HCT116 (cell line): ENCODE results near the gene R3HDM1. TPM values are rescaled to one million over a fixed set of nuclear protein-coding genes. Genes with fewer than 3 reads are reported as not detected.

ENCODE experiments used
- ATAC-seq: fragments of 200-7000 bp; cut with Tn5 transposase; 2 replicates; pipeline ENCODE4 v1.9.1; 2020; ENCODE audit warnings: mild to moderate bottlenecking, moderate library complexity
- BruUV-seq: library from RNA; stranded (reverse); fragments of 400-500 nt; replicated peaks from 2 replicates; lab custom pipeline; 2021; lab: Mats Ljungman, UMichigan
- CTCF ChIA-PET: fragments of 300-600 bp; sonication (Branson Sonifier 250); formaldehyde crosslinking; loops from one replicate; lab custom pipeline; 2021; ENCODE audit warnings: antibody characterized with exemption; lab: Charles Lee
- POLR2A ChIA-PET: fragments of 300-600, 350-600 bp; sonication (Branson Sonifier 250); formaldehyde crosslinking; loops from one replicate; lab custom pipeline; 2021; ENCODE audit warnings: antibody characterized with exemption; lab: Charles Lee
- RAD21 ChIA-PET, 2 experiments: fragments of 300-600 bp; sonication (Branson Sonifier 250); formaldehyde crosslinking; loops; one replicate each; lab custom pipeline; 2023; ENCODE audit warnings: low total read pairs in 2 of 2; ENCODE audit not compliant: uncharacterized antibody in 2 of 2, unreplicated experiment in 2 of 2, low non-redundant PET in 1 of 2; lab: Charles Lee
- DNase-seq: peaks from one replicate; pipeline ENCODE4 v3.0.0-alpha.2; 2010; ENCODE audit warnings: low read depth, low spot score
- H2AFZ ChIP-seq: fragments of 200-600 bp; shearing (Covaris generic), sonication (generic); 2 replicates; pipeline ENCODE4 v1.6.1; 2017; ENCODE audit warnings: low read depth, mixed run types, mixed read lengths, antibody characterized with exemption, low read length; ENCODE audit not compliant: poor library complexity, severe bottlenecking
- H3K27ac ChIP-seq: 2 replicates; pipeline ENCODE4 v1.5.1; 2012; ENCODE audit warnings: low read depth, low read length
- H3K27me3 ChIP-seq: fragments of 200-600 bp; sonication (generic); 2 replicates; pipeline ENCODE4 v1.6.1; 2016; ENCODE audit warnings: mixed run types, low read length, mixed read lengths; ENCODE audit not compliant: insufficient read depth
- H3K36me3 ChIP-seq, 2 experiments: fragments of 200-500 bp in 1 of 2; fragments of 200-600 bp in 1 of 2; sonication (Bioruptor generic) in 1 of 2; sonication (generic) in 1 of 2; 2 replicates each; pipeline versions ENCODE4 v1.5.1 to v1.6.1; 2014 to 2016; ENCODE audit warnings: low read length in 2 of 2, inconsistent platforms in 1 of 2, mixed read lengths in 1 of 2, mixed run types in 1 of 2; ENCODE audit not compliant: insufficient read depth in 2 of 2, control insufficient read depth in 1 of 2
- H3K4me1 ChIP-seq, 2 experiments: fragments of 200-600 bp in 1 of 2; sonication (generic) in 1 of 2; 2 replicates each; pipeline versions ENCODE4 v1.5.1 to v1.6.1; 2012 to 2017; ENCODE audit warnings: low read length in 2 of 2, inconsistent platforms in 1 of 2, mild to moderate bottlenecking in 1 of 2, mixed read lengths in 1 of 2, mixed run types in 1 of 2, moderate library complexity in 1 of 2; ENCODE audit not compliant: insufficient read depth in 2 of 2, control insufficient read depth in 1 of 2
- H3K4me2 ChIP-seq: fragments of 200-600 bp; sonication (generic); 2 replicates; pipeline ENCODE4 v1.6.1; 2017; ENCODE audit warnings: mixed run types, low read length, mixed read lengths
- H3K4me3 ChIP-seq, 2 experiments: fragments of 200-600 bp in 1 of 2; sonication (generic) in 1 of 2; replicated peaks in 1 of 2; 2 replicates each; pipeline ENCODE4 v1.5.1; 2011 to 2016; ENCODE audit warnings: low read length in 2 of 2, control low read depth in 1 of 2, low read depth in 1 of 2, mild to moderate bottlenecking in 1 of 2, mixed read lengths in 1 of 2, mixed run types in 1 of 2
- H3K79me2 ChIP-seq: fragments of 200-600 bp; sonication (generic); 2 replicates; pipeline ENCODE4 v1.6.1; 2017; ENCODE audit warnings: mild to moderate bottlenecking, mixed run types, low read length, moderate library complexity, mixed read lengths; ENCODE audit not compliant: insufficient read depth
- H3K9ac ChIP-seq: fragments of 200-600 bp; sonication (generic); 2 replicates; pipeline ENCODE4 v1.6.1; 2016; ENCODE audit warnings: low read length, mixed read lengths
- H3K9me2 ChIP-seq: fragments of 200-600 bp; sonication (generic), shearing (Covaris generic); 2 replicates; pipeline ENCODE4 v1.6.1; 2017; ENCODE audit warnings: mixed run types, mild to moderate bottlenecking, moderate library complexity; ENCODE audit not compliant: insufficient read depth
- H3K9me3 ChIP-seq, 2 experiments: fragments of 200-500 bp in 1 of 2; fragments of 200-600 bp in 1 of 2; sonication (Bioruptor generic) in 1 of 2; sonication (generic) in 1 of 2; 2 replicates each; pipeline ENCODE4 v1.6.1; 2014 to 2017; ENCODE audit warnings: low read length in 2 of 2, mixed read lengths in 2 of 2, inconsistent platforms in 1 of 2, low read depth in 1 of 2, mild to moderate bottlenecking in 1 of 2, mixed run types in 1 of 2, moderate library complexity in 1 of 2; ENCODE audit not compliant: control insufficient read depth in 1 of 2, insufficient read depth in 1 of 2
- H4K20me1 ChIP-seq: fragments of 200-600 bp; sonication (generic), shearing (Covaris generic); 2 replicates; pipeline ENCODE4 v1.6.1; 2017; ENCODE audit warnings: mixed run types, mild to moderate bottlenecking, moderate library complexity; ENCODE audit not compliant: insufficient read depth
- CBX3 ChIP-seq: IDR thresholded peaks from 2 replicates; pipeline ENCODE4 v1.6.1; 2012; ENCODE audit warnings: low read depth
- SIN3A ChIP-seq: IDR thresholded peaks from 2 replicates; pipeline ENCODE4 v1.6.1; 2012; ENCODE audit warnings: low read depth
- TCF7L2 ChIP-seq: IDR thresholded peaks from 2 replicates; pipeline ENCODE4 v1.7.0; 2011; ENCODE audit warnings: borderline replicate concordance, inconsistent platforms; ENCODE audit not compliant: insufficient read depth, insufficient read length; ENCODE audit errors: extremely low read depth
- ZFX ChIP-seq: fragments of 450-650 bp; IDR thresholded peaks from 2 replicates; pipeline ENCODE4 v1.6.1; 2017
- intact Hi-C: fragments of 100-400 bp; cut with micrococcal nuclease; formaldehyde crosslinking; loops from 2 replicates; pipeline ENCODE4 v1.10.0; 2022
- total RNA-seq: library from RNA; stranded (reverse); gene quantifications from one replicate; pipeline ENCODE4 v1.2.1, GENCODE V29; 2021; ENCODE audit not compliant: unreplicated experiment
- TF ChIP-seq, protein P1 (sequence below): IDR thresholded peaks from 2 replicates; pipeline ENCODE4 v1.6.1; 2012
- TF ChIP-seq, protein P2 (sequence below): IDR thresholded peaks from 2 replicates; pipeline ENCODE4 v1.6.1; 2012
- TF ChIP-seq, protein P3 (sequence below), 3 experiments: fragments of 200-600 bp in 1 of 3; sonication (generic) in 1 of 3; IDR thresholded peaks in 2 of 3; conservative IDR thresholded peaks in 1 of 3; 2 replicates each; pipeline ENCODE4 v1.5.1; 2012 to 2017; ENCODE audit warnings: low read depth in 2 of 3, low read length in 2 of 3, antibody characterized with exemption in 1 of 3, borderline replicate concordance in 1 of 3, control low read depth in 1 of 3, mild to moderate bottlenecking in 1 of 3, mixed read lengths in 1 of 3, mixed run types in 1 of 3, moderate library complexity in 1 of 3; ENCODE audit not compliant: insufficient read depth in 1 of 3
- TF ChIP-seq, protein P4 (sequence below): IDR thresholded peaks from 2 replicates; pipeline ENCODE4 v1.6.1; 2011; ENCODE audit warnings: mild to moderate bottlenecking, low read length, moderate library complexity; ENCODE audit not compliant: insufficient replicate concordance; ENCODE audit errors: extremely low read depth

R3HDM1 gene
- total RNA-seq, 1 experiment from 2014 or later = 43.1 TPM

DNA sequence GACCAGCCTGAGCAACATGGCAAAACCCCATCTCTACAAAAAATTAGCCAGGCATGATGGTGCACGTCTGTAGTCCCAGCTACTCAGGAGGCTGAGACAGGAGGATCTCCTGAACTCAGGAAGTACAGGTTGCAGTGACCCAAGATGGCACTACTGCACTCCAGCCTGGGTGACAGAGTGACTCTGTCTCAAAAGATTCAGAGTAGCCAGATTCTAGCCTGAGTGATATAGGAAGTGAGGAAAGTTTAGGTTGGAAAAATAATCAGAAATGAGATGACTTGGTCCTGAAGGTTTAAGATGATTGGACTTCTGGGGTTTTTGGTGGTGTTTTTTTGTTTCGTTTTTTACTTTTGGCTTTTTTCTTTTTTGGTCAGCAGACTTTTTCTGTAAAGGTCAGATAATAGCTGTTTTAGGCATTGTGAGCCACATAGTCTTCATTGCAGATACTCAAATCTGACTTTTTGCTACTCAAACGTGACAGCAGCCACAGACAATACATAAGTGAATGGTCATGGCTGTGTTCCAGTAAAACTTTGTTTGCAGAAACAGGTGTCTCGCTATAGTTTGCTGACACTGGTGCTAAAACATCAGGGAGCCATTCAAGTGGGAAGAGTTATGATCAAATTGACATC lies 106.3 kb downstream of the R3HDM1 start:
- no peak overlapping the region for H3K9ac ChIP-seq
- no peak overlapping the region for H3K27ac ChIP-seq
- no peaks in the 10 kb centered on the region for H3K9me3 ChIP-seq
- H2AFZ ChIP-seq = no peak overlapping the region
- TF ChIP-seq SIN3A = no peak
- no peak for TF ChIP-seq TCF7L2
- TF ChIP-seq, protein P1, sequence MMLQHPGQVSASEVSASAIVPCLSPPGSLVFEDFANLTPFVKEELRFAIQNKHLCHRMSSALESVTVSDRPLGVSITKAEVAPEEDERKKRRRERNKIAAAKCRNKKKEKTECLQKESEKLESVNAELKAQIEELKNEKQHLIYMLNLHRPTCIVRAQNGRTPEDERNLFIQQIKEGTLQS = no peak
- TF ChIP-seq CBX3 = no peak
- no peak for TF ChIP-seq ZFX
- TF ChIP-seq, protein P2, sequence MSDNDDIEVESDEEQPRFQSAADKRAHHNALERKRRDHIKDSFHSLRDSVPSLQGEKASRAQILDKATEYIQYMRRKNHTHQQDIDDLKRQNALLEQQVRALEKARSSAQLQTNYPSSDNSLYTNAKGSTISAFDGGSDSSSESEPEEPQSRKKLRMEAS = no peak
- TF ChIP-seq, protein P3, sequence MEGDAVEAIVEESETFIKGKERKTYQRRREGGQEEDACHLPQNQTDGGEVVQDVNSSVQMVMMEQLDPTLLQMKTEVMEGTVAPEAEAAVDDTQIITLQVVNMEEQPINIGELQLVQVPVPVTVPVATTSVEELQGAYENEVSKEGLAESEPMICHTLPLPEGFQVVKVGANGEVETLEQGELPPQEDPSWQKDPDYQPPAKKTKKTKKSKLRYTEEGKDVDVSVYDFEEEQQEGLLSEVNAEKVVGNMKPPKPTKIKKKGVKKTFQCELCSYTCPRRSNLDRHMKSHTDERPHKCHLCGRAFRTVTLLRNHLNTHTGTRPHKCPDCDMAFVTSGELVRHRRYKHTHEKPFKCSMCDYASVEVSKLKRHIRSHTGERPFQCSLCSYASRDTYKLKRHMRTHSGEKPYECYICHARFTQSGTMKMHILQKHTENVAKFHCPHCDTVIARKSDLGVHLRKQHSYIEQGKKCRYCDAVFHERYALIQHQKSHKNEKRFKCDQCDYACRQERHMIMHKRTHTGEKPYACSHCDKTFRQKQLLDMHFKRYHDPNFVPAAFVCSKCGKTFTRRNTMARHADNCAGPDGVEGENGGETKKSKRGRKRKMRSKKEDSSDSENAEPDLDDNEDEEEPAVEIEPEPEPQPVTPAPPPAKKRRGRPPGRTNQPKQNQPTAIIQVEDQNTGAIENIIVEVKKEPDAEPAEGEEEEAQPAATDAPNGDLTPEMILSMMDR (IDR thresholded peaks at IDR 0.05 in 2 of 3, conservative IDR thresholded peaks at IDR 0.05 in 1 of 3; ENCODE audit: borderline replicate concordance in 1 of 3, insufficient read depth in 1 of 3, low read depth in 2 of 3, low read length in 2 of 3) = no peak
- TF ChIP-seq, protein P4, sequence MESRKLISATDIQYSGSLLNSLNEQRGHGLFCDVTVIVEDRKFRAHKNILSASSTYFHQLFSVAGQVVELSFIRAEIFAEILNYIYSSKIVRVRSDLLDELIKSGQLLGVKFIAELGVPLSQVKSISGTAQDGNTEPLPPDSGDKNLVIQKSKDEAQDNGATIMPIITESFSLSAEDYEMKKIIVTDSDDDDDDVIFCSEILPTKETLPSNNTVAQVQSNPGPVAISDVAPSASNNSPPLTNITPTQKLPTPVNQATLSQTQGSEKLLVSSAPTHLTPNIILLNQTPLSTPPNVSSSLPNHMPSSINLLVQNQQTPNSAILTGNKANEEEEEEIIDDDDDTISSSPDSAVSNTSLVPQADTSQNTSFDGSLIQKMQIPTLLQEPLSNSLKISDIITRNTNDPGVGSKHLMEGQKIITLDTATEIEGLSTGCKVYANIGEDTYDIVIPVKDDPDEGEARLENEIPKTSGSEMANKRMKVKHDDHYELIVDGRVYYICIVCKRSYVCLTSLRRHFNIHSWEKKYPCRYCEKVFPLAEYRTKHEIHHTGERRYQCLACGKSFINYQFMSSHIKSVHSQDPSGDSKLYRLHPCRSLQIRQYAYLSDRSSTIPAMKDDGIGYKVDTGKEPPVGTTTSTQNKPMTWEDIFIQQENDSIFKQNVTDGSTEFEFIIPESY = no peak
- RAD21 ChIA-PET = no interaction called here
- no peaks in the 10 kb centered on the region for H3K79me2 ChIP-seq
- no peaks in the 10 kb centered on the region for H3K9me2 ChIP-seq
- intact Hi-C loops = no loop called here
- CTCF ChIA-PET = no interaction called here
- H4K20me1 ChIP-seq = no peaks in the 10 kb centered on the region
- DNase-seq (no peak), ATAC-seq (no peak)
- BruUV-seq = no TSS peak
- H3K4me3 ChIP-seq = no peak overlapping the region
- no peaks in the 10 kb centered on the region for H3K4me1 ChIP-seq
- POLR2A ChIA-PET = no interaction called here
- no peaks in the 10 kb centered on the region for H3K27me3 ChIP-seq
- H3K4me2 ChIP-seq = no peak overlapping the region
- peaks cover 14 to 22% of the 10 kb centered on the region in 2 experiments for H3K36me3 ChIP-seq
